ENCODE data around the gene ERI3.

The ERI3 gene

GRCh38 chr1:44289530-44289929, 65.5 kb downstream of the ERI3 start:
- TF ChIP-seq CTCF (IDR thresholded peaks at IDR 0.05; ENCODE audit: insufficient read depth, low read length, poor library complexity, severe bottlenecking), result no peak
- no peaks in the 10 kb centered on the region for H3K27me3 ChIP-seq (replicated peaks; ENCODE audit: control insufficient read depth, insufficient read depth, low read length)
- no peak for DNase-seq (ENCODE audit: extremely low read depth, insufficient read length)
- H3K36me3 ChIP-seq (ENCODE audit: control insufficient read depth, insufficient read depth, low read length), result peaks cover 6% of the 10 kb centered on the region
- H3K4me3 ChIP-seq (replicated peaks; ENCODE audit: low read depth, low read length), result no peak overlapping the region

GRCh38 chr1:44288883-44289282, 66.2 kb downstream of the ERI3 start:
- no peak for DNase-seq (ENCODE audit: extremely low read depth, insufficient read length)
- no peak for TF ChIP-seq CTCF (IDR thresholded peaks at IDR 0.05; ENCODE audit: insufficient read depth, low read length, poor library complexity, severe bottlenecking)
- peaks cover 9% of the 10 kb centered on the region for H3K36me3 ChIP-seq (ENCODE audit: control insufficient read depth, insufficient read depth, low read length)
- no peaks in the 10 kb centered on the region for H3K27me3 ChIP-seq (replicated peaks; ENCODE audit: control insufficient read depth, insufficient read depth, low read length)
- no peak overlapping the region for H3K4me3 ChIP-seq (replicated peaks; ENCODE audit: low read depth, low read length)

- TF ChIP-seq CTCF (IDR thresholded peaks at IDR 0.05; ENCODE audit: insufficient read depth, low read length, poor library complexity, severe bottlenecking), result no peak
- Histone ChIP-seq H3K27me3 (replicated peaks; ENCODE audit: control insufficient read depth, insufficient read depth, low read length) (no peaks in the 10 kb centered on the region), H3K4me3 (replicated peaks; ENCODE audit: low read depth, low read length) (no peak overlapping the region), H3K36me3 (ENCODE audit: control insufficient read depth, insufficient read depth, low read length) (peaks cover 14% of the 10 kb centered on the region)
- DNase-seq (ENCODE audit: extremely low read depth, insufficient read length), result no peak
Observed at GRCh38 chr1:44284184-44284583, 70.9 kb downstream of the ERI3 start.

- Histone ChIP-seq H3K4me3 (replicated peaks; ENCODE audit: low read depth, low read length) (no peak overlapping the region), H3K27me3 (replicated peaks; ENCODE audit: control insufficient read depth, insufficient read depth, low read length) (no peaks in the 10 kb centered on the region), H3K36me3 (ENCODE audit: control insufficient read depth, insufficient read depth, low read length) (peaks cover 14% of the 10 kb centered on the region)
- DNase-seq (ENCODE audit: extremely low read depth, insufficient read length), result no peak
- no peak for TF ChIP-seq CTCF (IDR thresholded peaks at IDR 0.05; ENCODE audit: insufficient read depth, low read length, poor library complexity, severe bottlenecking)
Observed at GRCh38 chr1:44283524-44284173, 71.4 kb downstream of the ERI3 start.

GRCh38 chr1:44282704-44283426, 72.2 kb downstream of the ERI3 start:
- no peak overlapping the region for H3K4me3 ChIP-seq (replicated peaks; ENCODE audit: low read depth, low read length)
- no peaks in the 10 kb centered on the region for H3K27me3 ChIP-seq (replicated peaks; ENCODE audit: control insufficient read depth, insufficient read depth, low read length)
- H3K36me3 ChIP-seq (ENCODE audit: control insufficient read depth, insufficient read depth, low read length), result peaks cover 14% of the 10 kb centered on the region

More at GRCh38 chr1:44282704-44283426, 72.2 kb downstream of the ERI3 start:
- no peak for TF ChIP-seq CTCF (IDR thresholded peaks at IDR 0.05; ENCODE audit: insufficient read depth, low read length, poor library complexity, severe bottlenecking)
- no peak for DNase-seq (ENCODE audit: extremely low read depth, insufficient read length)

Measured in GM06990 (cell line).